HG02571 (cell line): ENCODE results near the gene MEG3.

Experiments used
- ATAC-seq: cut with Tn5 transposase; IDR thresholded peaks from one replicate; pipeline ENCODE4 v1.9.1; 2021; ENCODE audit warnings: mild to moderate bottlenecking, moderate library complexity; ENCODE audit not compliant: unreplicated experiment

The MEG3 gene

GRCh38 chr14:100879194-100879593, 53.3 kb downstream of the MEG3 start:
- ATAC-seq: no peak

GRCh38 chr14:100879782-100880181, 53.9 kb downstream of the MEG3 start:
- ATAC-seq: no peak

GRCh38 chr14:100880271-100881101, 54.6 kb downstream of the MEG3 start:
- ATAC-seq: no peak

GRCh38 chr14:100881211-100882025, 55.5 kb downstream of the MEG3 start:
- no peak for ATAC-seq

- ATAC-seq: no peak
Measured at GRCh38 chr14:100882026-100882967, 56.4 kb downstream of the MEG3 start.

- ATAC-seq: no peak
Measured at GRCh38 chr14:100882991-100883788, 57.3 kb downstream of the MEG3 start.

- ATAC-seq: no peak
Measured at GRCh38 chr14:100883789-100884101, 57.8 kb downstream of the MEG3 start.

GRCh38 chr14:100884456-100884855, 58.5 kb downstream of the MEG3 start:
- no peak for ATAC-seq

- no peak for ATAC-seq
Measured at GRCh38 chr14:100885196-100885595, 59.3 kb downstream of the MEG3 start.

- ATAC-seq: no peak
Measured at GRCh38 chr14:100885617-100886016, 59.7 kb downstream of the MEG3 start.

GRCh38 chr14:100887728-100888335, 61.9 kb downstream of the MEG3 start:
- ATAC-seq: no peak

GRCh38 chr14:100888789-100889315, 62.9 kb downstream of the MEG3 start:
- ATAC-seq: no peak

- ATAC-seq: no peak
Measured at GRCh38 chr14:100889641-100890040, 63.7 kb downstream of the MEG3 start.

GRCh38 chr14:100890061-100890850, 64.3 kb downstream of the MEG3 start:
- ATAC-seq: no peak

- ATAC-seq: no peak
Measured at GRCh38 chr14:100891051-100891450, 65.1 kb downstream of the MEG3 start.

GRCh38 chr14:100891501-100892445, 65.9 kb downstream of the MEG3 start:
- ATAC-seq: no peak

- ATAC-seq: no peak
Measured at GRCh38 chr14:100892496-100893227, 66.7 kb downstream of the MEG3 start.
